Measurements from ENCODE around the gene DGKB. TPM values are rescaled to one million over a fixed set of nuclear protein-coding genes. Genes with fewer than 3 reads are reported as not detected.

Gene DGKB
- polyA plus RNA-seq, 1 donor (not counting 4 experiments of a cell fraction or from before 2014, with no cell fraction given): 0.01 TPM

DNA sequence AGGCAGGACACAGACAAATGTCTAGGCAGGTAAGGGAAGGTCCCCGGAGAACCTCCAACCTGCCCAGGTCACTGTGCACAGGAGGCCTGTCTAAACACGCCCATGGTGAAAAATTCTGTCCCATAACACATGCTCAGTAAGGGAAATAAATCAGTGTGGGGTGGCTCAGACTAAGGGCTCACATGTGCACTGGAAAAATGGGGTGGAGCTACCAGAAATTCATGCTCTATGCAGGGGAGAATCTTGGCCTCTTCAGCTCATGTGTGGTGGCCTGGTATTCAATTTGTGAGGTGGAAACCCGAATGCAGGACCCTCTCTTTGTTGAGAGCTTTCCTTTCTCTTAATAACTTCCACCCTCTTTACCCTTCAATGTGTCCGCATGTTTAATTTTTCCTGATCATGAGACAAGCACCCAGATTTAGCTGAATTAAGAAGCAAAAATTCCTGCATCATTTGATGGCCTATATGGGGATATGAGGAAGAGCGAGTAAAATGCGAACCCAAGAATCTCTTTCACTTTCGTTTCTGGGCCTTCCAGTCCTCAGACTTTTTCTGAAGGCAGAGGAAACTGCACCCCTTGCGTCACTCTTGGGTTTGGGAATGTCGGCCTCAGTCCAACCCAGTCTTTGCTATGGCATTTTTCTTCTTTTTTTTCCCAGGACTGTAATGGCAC lies 163.2 kb downstream of the DGKB start:
- Histone ChIP-seq H3K4me3 (ENCODE audit: control insufficient read depth in 2 of 3, extremely low read depth in 1 of 3, insufficient read depth in 2 of 3, low read depth in 1 of 3, low read length in 3 of 3) (no peak overlapping the region), H4K20me1 (ENCODE audit: control insufficient read depth, extremely low read depth, insufficient read depth, low read length) (no peaks in the 10 kb centered on the region), H3K4me2 (ENCODE audit: control insufficient read depth, extremely low read depth, insufficient read depth, low read depth, low read length) (no peak overlapping the region), H3K9me1 (ENCODE audit: control insufficient read depth, extremely low read depth, insufficient read depth, low read length) (no peaks in the 10 kb centered on the region), H3K79me2 (ENCODE audit: control insufficient read depth, insufficient read depth, low read length) (no peaks in the 10 kb centered on the region), H3K36me3 (ENCODE audit: control insufficient read depth in 2 of 2, extremely low read depth in 1 of 2, insufficient read depth in 2 of 2, low read length in 2 of 2) (no peaks in the 10 kb centered on the region), H3K4me1 (ENCODE audit: control insufficient read depth, extremely low read depth, insufficient read depth, low read length) (no peaks in the 10 kb centered on the region), H3K9ac (ENCODE audit: control insufficient read depth, extremely low read depth, insufficient read depth, low read length) (no peak overlapping the region), H3K27ac (ENCODE audit: control insufficient read depth, insufficient read depth, low read length) (no peak overlapping the region), H3K27me3 (ENCODE audit: control insufficient read depth, extremely low read depth, insufficient read depth, low read length) (no peaks in the 10 kb centered on the region), H3K9me3 (ENCODE audit: control insufficient read depth, low read depth, low read length) (no peaks in the 10 kb centered on the region), H2AFZ (ENCODE audit: control insufficient read depth, low read length) (no peak overlapping the region)
- FAIRE-seq (no peak), DNase-seq (ENCODE audit: low read depth, low spot score) (no peak)
- dilution Hi-C loops (cut with MboI; ENCODE audit: extremely low pct_ligation_motif_present, low sequenced_read_pairs): no loop called here
- TF ChIP-seq, protein P1, sequence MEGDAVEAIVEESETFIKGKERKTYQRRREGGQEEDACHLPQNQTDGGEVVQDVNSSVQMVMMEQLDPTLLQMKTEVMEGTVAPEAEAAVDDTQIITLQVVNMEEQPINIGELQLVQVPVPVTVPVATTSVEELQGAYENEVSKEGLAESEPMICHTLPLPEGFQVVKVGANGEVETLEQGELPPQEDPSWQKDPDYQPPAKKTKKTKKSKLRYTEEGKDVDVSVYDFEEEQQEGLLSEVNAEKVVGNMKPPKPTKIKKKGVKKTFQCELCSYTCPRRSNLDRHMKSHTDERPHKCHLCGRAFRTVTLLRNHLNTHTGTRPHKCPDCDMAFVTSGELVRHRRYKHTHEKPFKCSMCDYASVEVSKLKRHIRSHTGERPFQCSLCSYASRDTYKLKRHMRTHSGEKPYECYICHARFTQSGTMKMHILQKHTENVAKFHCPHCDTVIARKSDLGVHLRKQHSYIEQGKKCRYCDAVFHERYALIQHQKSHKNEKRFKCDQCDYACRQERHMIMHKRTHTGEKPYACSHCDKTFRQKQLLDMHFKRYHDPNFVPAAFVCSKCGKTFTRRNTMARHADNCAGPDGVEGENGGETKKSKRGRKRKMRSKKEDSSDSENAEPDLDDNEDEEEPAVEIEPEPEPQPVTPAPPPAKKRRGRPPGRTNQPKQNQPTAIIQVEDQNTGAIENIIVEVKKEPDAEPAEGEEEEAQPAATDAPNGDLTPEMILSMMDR (optimal IDR thresholded peaks at IDR 0.05 in 1 of 3, IDR thresholded peaks at IDR 0.05 in 1 of 3, conservative IDR thresholded peaks at IDR 0.05 in 1 of 3; ENCODE audit: extremely low read depth in 1 of 3, insufficient read depth in 2 of 3, low read length in 3 of 3): no peak
- no peak for TF ChIP-seq EZH2 (IDR thresholded peaks at IDR 0.05; ENCODE audit: low read length)

DNA sequence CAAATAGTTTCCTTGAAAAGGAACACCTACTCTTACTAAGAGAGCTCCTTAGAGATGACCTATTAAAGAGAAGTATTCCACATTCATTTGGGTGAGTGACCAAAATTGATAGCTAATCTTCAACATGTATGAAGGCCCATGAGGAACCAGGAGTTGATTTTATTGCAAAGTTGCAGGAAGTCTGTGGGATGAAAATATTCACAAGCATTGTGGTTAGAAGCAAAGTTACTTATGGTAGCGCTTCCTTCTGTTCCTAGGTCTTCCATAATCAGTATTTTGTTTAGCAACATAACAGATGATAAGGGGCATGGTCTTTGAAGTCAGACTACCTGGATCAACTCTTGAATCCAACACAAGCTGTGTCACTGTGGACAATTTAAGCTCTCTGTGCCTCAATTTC lies 164.5 kb downstream of the DGKB start:
- Histone ChIP-seq H3K4me1 (ENCODE audit: control insufficient read depth, extremely low read depth, insufficient read depth, low read length) (no peaks in the 10 kb centered on the region), H3K36me3 (ENCODE audit: control insufficient read depth in 2 of 2, extremely low read depth in 1 of 2, insufficient read depth in 2 of 2, low read length in 2 of 2) (no peaks in the 10 kb centered on the region), H3K4me2 (ENCODE audit: control insufficient read depth, extremely low read depth, insufficient read depth, low read depth, low read length) (no peak overlapping the region), H3K79me2 (ENCODE audit: control insufficient read depth, insufficient read depth, low read length) (no peaks in the 10 kb centered on the region), H2AFZ (ENCODE audit: control insufficient read depth, low read length) (no peak overlapping the region), H4K20me1 (ENCODE audit: control insufficient read depth, extremely low read depth, insufficient read depth, low read length) (no peaks in the 10 kb centered on the region), H3K4me3 (ENCODE audit: control insufficient read depth in 2 of 3, extremely low read depth in 1 of 3, insufficient read depth in 2 of 3, low read depth in 1 of 3, low read length in 3 of 3) (no peak overlapping the region), H3K27me3 (ENCODE audit: control insufficient read depth, extremely low read depth, insufficient read depth, low read length) (no peaks in the 10 kb centered on the region), H3K27ac (ENCODE audit: control insufficient read depth, insufficient read depth, low read length) (no peak overlapping the region), H3K9me3 (ENCODE audit: control insufficient read depth, low read depth, low read length) (no peaks in the 10 kb centered on the region), H3K9ac (ENCODE audit: control insufficient read depth, extremely low read depth, insufficient read depth, low read length) (no peak overlapping the region), H3K9me1 (ENCODE audit: control insufficient read depth, extremely low read depth, insufficient read depth, low read length) (no peaks in the 10 kb centered on the region)
- FAIRE-seq: no peak
- TF ChIP-seq EZH2 (IDR thresholded peaks at IDR 0.05; ENCODE audit: low read length): no peak
- TF ChIP-seq, protein P1 (optimal IDR thresholded peaks at IDR 0.05 in 1 of 3, IDR thresholded peaks at IDR 0.05 in 1 of 3, conservative IDR thresholded peaks at IDR 0.05 in 1 of 3; ENCODE audit: extremely low read depth in 1 of 3, insufficient read depth in 2 of 3, low read length in 3 of 3): no peak
- DNase-seq (ENCODE audit: low read depth, low spot score): no peak
- dilution Hi-C loops (cut with MboI; ENCODE audit: extremely low pct_ligation_motif_present, low sequenced_read_pairs): no loop called here

Data from keratinocyte (primary cell).